Germinal center (tissue), 1 donor: ENCODE results near the gene MCL1.

Source experiments
- DNase-seq: peaks from one replicate; pipeline ENCODE4 v3.0.0; 2012; ENCODE audit warnings: mixed read lengths, low spot score

Gene MCL1

GRCh38 chr1:150537732-150538684 lies 41.4 kb downstream of the MCL1 start:
- no peak for DNase-seq

- DNase-seq, result no peak
These were observed 42.3 kb downstream of the MCL1 start for GRCh38 chr1:150536836-150537731.

- DNase-seq, result no peak
These were observed 43.7 kb downstream of the MCL1 start for GRCh38 chr1:150535511-150536287.

- DNase-seq, result no peak
These were observed 45.4 kb downstream of the MCL1 start for GRCh38 chr1:150534002-150534401.

- DNase-seq, result no peak
These were observed 46.5 kb downstream of the MCL1 start for GRCh38 chr1:150532860-150533259.

GRCh38 chr1:150530491-150531159 lies 48.8 kb downstream of the MCL1 start:
- DNase-seq, result no peak

GRCh38 chr1:150529017-150529416 lies 50.4 kb downstream of the MCL1 start:
- DNase-seq, result no peak

GRCh38 chr1:150528196-150528595 lies 51.2 kb downstream of the MCL1 start:
- DNase-seq, result no peak

- DNase-seq, result no peak
These were observed 54.1 kb downstream of the MCL1 start for GRCh38 chr1:150525348-150525747.
